ENCODE results near the gene CDH23. TPM values are rescaled to one million over a fixed set of nuclear protein-coding genes. Genes with fewer than 3 reads are reported as not detected.

The CDH23 gene
- polyA plus RNA-seq, 1 donor from 2014 or later, result 6.6 TPM

DNA sequence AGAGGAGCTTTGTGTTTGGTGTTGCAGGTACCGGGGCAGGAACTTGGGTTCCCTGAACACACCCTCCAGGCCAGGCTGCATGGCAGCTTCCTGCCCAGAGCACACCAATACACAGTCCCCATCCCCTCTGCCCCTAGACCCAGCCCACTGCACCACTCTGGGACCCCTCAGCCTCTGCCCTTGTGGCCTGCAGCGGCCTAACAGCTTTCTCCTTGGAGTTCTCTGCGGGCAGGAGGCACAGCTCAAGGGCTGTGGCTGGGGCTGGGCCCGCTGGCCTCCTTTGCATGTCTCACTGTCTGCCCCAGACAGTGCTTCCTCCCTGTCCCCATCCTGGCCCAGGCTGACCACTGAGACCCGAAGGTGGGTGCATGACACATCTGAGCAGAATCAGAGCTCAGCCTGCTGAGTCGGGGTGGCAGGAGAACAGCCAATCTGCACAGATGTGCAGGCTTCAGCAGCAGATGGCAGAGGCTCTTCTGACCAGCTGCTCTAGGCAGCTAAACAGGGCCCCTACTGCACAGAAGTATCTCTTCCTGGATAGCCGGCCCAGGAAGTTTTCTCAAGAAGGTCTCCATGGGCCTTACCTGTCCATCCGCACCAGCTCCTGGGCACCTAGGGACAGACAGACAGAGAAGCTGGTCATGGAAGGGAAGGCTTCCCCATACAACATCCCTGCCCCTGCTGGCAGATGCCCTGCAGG is 355.8 kb downstream of the CDH23 start:
- H3K36me3 ChIP-seq (ENCODE audit: insufficient read depth, low read length), result no peaks in the 10 kb centered on the region
- no peak overlapping the region for H3K4me2 ChIP-seq (ENCODE audit: low read length)
- no peaks in the 10 kb centered on the region for H3K9me3 ChIP-seq (ENCODE audit: low read length)
- H3K27me3 ChIP-seq (ENCODE audit: insufficient read depth, low read depth, low read length), result no peaks in the 10 kb centered on the region
- H4K20me1 ChIP-seq (ENCODE audit: insufficient read depth), result no peaks in the 10 kb centered on the region
- H3K4me3 ChIP-seq (ENCODE audit: low read length), result no peak overlapping the region
- H3K9ac ChIP-seq (ENCODE audit: low read length), result no peak overlapping the region
- no peaks in the 10 kb centered on the region for H3K79me2 ChIP-seq (replicated peaks; ENCODE audit: insufficient read depth, low read length)
- H3F3A ChIP-seq (ENCODE audit: insufficient read depth, low read length, poor library complexity, severe bottlenecking), result no peaks in the 10 kb centered on the region
- H2AFZ ChIP-seq (ENCODE audit: low read depth, low read length), result no peak overlapping the region
- no peak overlapping the region for H3K27ac ChIP-seq (ENCODE audit: low read length)
- no peak for TF ChIP-seq MXI1 (conservative IDR thresholded peaks at IDR 0.05; ENCODE audit: poor library complexity, severe bottlenecking)
- no peak for TF ChIP-seq TAF1 (IDR thresholded peaks at IDR 0.05; ENCODE audit: low read depth)
- TF ChIP-seq RAD21 (conservative IDR thresholded peaks at IDR 0.05), result no peak
- TF ChIP-seq, protein P1, sequence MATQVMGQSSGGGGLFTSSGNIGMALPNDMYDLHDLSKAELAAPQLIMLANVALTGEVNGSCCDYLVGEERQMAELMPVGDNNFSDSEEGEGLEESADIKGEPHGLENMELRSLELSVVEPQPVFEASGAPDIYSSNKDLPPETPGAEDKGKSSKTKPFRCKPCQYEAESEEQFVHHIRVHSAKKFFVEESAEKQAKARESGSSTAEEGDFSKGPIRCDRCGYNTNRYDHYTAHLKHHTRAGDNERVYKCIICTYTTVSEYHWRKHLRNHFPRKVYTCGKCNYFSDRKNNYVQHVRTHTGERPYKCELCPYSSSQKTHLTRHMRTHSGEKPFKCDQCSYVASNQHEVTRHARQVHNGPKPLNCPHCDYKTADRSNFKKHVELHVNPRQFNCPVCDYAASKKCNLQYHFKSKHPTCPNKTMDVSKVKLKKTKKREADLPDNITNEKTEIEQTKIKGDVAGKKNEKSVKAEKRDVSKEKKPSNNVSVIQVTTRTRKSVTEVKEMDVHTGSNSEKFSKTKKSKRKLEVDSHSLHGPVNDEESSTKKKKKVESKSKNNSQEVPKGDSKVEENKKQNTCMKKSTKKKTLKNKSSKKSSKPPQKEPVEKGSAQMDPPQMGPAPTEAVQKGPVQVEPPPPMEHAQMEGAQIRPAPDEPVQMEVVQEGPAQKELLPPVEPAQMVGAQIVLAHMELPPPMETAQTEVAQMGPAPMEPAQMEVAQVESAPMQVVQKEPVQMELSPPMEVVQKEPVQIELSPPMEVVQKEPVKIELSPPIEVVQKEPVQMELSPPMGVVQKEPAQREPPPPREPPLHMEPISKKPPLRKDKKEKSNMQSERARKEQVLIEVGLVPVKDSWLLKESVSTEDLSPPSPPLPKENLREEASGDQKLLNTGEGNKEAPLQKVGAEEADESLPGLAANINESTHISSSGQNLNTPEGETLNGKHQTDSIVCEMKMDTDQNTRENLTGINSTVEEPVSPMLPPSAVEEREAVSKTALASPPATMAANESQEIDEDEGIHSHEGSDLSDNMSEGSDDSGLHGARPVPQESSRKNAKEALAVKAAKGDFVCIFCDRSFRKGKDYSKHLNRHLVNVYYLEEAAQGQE (IDR thresholded peaks at IDR 0.05; ENCODE audit: borderline replicate concordance), result no peak
- TF ChIP-seq EP300 (conservative IDR thresholded peaks at IDR 0.05; ENCODE audit: poor library complexity, severe bottlenecking), result no peak
- no peak for TF ChIP-seq SMC3 (conservative IDR thresholded peaks at IDR 0.05; ENCODE audit: poor library complexity)
- TF ChIP-seq, protein P2, sequence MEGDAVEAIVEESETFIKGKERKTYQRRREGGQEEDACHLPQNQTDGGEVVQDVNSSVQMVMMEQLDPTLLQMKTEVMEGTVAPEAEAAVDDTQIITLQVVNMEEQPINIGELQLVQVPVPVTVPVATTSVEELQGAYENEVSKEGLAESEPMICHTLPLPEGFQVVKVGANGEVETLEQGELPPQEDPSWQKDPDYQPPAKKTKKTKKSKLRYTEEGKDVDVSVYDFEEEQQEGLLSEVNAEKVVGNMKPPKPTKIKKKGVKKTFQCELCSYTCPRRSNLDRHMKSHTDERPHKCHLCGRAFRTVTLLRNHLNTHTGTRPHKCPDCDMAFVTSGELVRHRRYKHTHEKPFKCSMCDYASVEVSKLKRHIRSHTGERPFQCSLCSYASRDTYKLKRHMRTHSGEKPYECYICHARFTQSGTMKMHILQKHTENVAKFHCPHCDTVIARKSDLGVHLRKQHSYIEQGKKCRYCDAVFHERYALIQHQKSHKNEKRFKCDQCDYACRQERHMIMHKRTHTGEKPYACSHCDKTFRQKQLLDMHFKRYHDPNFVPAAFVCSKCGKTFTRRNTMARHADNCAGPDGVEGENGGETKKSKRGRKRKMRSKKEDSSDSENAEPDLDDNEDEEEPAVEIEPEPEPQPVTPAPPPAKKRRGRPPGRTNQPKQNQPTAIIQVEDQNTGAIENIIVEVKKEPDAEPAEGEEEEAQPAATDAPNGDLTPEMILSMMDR (IDR thresholded peaks at IDR 0.05; ENCODE audit: poor library complexity, severe bottlenecking), result no peak
- TF ChIP-seq POLR2AphosphoS5 (IDR thresholded peaks at IDR 0.05), result no peak
- no peak for TF ChIP-seq EZH2 (IDR thresholded peaks at IDR 0.05; ENCODE audit: borderline replicate concordance, insufficient read depth, low read length, poor library complexity, severe bottlenecking)
- H3K9me2 ChIP-seq (ENCODE audit: insufficient read depth, low read length), result no peaks in the 10 kb centered on the region

DNA sequence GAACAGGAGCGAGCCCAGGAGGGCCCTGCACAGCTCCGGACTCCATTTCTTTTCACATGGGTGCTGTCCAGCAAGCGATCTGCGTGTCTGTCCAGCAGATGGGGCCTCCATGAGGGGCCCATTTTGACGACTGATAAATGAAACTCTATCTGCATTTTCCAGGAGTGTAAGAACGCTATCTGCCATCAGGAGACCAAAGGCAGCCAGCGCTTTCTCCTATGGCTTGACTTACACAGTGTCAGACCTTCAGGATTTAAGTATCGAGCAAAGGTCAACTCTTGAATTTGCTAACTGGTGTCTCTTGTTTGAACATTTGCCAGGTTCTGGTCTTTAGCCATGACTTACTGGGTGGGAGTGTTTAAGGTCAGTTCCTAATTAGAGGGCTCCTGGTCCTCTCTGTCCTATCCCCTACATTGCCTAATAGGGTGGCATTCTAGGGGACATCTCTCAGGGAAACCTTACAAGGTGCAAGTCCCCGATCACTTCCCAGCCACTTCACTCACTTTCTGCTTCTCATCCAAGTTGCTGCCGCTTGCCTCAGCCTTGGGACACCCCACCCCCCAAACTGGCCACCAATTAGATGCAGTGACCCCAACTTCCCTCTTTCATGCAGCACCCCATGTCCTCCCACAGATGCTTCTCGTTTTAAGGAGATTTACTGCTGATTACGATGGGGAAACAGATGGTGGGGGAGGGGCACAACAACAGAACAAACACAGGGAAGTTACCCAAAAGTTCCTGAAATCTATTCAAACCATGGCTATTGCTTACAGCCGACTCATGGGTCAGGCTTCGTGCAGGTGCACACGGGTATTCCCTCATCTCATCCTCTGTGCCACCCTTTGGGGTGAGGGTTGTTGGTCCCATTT is 356.6 kb downstream of the CDH23 start:
- no peaks in the 10 kb centered on the region for H3K9me2 ChIP-seq (ENCODE audit: insufficient read depth, low read length)
- no peaks in the 10 kb centered on the region for H3F3A ChIP-seq (ENCODE audit: insufficient read depth, low read length, poor library complexity, severe bottlenecking)
- H3K27ac ChIP-seq (ENCODE audit: low read length), result no peak overlapping the region
- no peaks in the 10 kb centered on the region for H4K20me1 ChIP-seq (ENCODE audit: insufficient read depth)
- H3K4me3 ChIP-seq (ENCODE audit: low read length), result no peak overlapping the region
- H3K9me3 ChIP-seq (ENCODE audit: low read length), result no peaks in the 10 kb centered on the region
- H3K36me3 ChIP-seq (ENCODE audit: insufficient read depth, low read length), result no peaks in the 10 kb centered on the region
- no peaks in the 10 kb centered on the region for H3K79me2 ChIP-seq (replicated peaks; ENCODE audit: insufficient read depth, low read length)
- no peak overlapping the region for H3K9ac ChIP-seq (ENCODE audit: low read length)
- no peak overlapping the region for H3K4me2 ChIP-seq (ENCODE audit: low read length)
- no peak overlapping the region for H2AFZ ChIP-seq (ENCODE audit: low read depth, low read length)
- H3K27me3 ChIP-seq (ENCODE audit: insufficient read depth, low read depth, low read length), result no peaks in the 10 kb centered on the region
- TF ChIP-seq EZH2 (IDR thresholded peaks at IDR 0.05; ENCODE audit: borderline replicate concordance, insufficient read depth, low read length, poor library complexity, severe bottlenecking) (no peak), TAF1 (IDR thresholded peaks at IDR 0.05; ENCODE audit: low read depth) (no peak), RAD21 (conservative IDR thresholded peaks at IDR 0.05) (no peak)

Measured in neural cell (in vitro differentiated cells).